GM18858 (cell line): Measurements from ENCODE around the gene HILPDA.
"Not testable (repeated sequence)": the region's sequence is repeated elsewhere in the genome, so short reads cannot be mapped to it uniquely, and the experiment has no call there.

Experiments
- ATAC-seq: cut with Tn5 transposase; IDR thresholded peaks from one replicate; pipeline ENCODE4 v1.9.1; 2021; ENCODE audit not compliant: unreplicated experiment

HILPDA gene

GRCh38 chr7:128459394-128459878 is 3.8 kb downstream of the HILPDA start:
- ATAC-seq: peak; percentile 46

GRCh38 chr7:128462460-128462859 is 6.8 kb downstream of the HILPDA start:
- no peak for ATAC-seq

GRCh38 chr7:128463345-128463744 is 7.7 kb downstream of the HILPDA start:
- not testable (repeated sequence) for ATAC-seq

- ATAC-seq: not testable (repeated sequence)
Measured at GRCh38 chr7:128463933-128464332, 8.3 kb downstream of the HILPDA start.

GRCh38 chr7:128466871-128467270 is 11.2 kb downstream of the HILPDA start:
- ATAC-seq: not testable (repeated sequence)

- ATAC-seq: peak; percentile 82
Measured at GRCh38 chr7:128476402-128477335, 21.0 kb downstream of the HILPDA start, which contains the start of gene METTL2B. METTL2B (plus strand) TSS chr7:128476748; CDS start chr7:128476766, 18 bp downstream.

- not testable (repeated sequence) for ATAC-seq
Measured at GRCh38 chr7:128477336-128477690, 21.6 kb downstream of the HILPDA start.

- not testable (repeated sequence) for ATAC-seq
Measured at GRCh38 chr7:128479082-128479481, 23.4 kb downstream of the HILPDA start.

- ATAC-seq: not testable (repeated sequence)
Measured at GRCh38 chr7:128488134-128488533, 32.5 kb downstream of the HILPDA start.

- no peak for ATAC-seq
Measured at GRCh38 chr7:128497405-128497804, 41.7 kb downstream of the HILPDA start.

- not testable (repeated sequence) for ATAC-seq
Measured at GRCh38 chr7:128505416-128505815, 49.7 kb downstream of the HILPDA start.

- ATAC-seq: peak; percentile 48
Measured at GRCh38 chr7:128506819-128507218, 51.1 kb downstream of the HILPDA start.

GRCh38 chr7:128507321-128507993 is 51.8 kb downstream of the HILPDA start:
- peak; percentile 41 for ATAC-seq
